Measurements from ENCODE around the gene GALNTL6. TPM values are rescaled to one million over a fixed set of nuclear protein-coding genes. Genes with fewer than 3 reads are reported as not detected.

Gene GALNTL6
- 1 to 10 TPM in 1 of 4 donors, under 1 TPM in 3; 0.30 to 1.3 (median 0.60) TPM for total RNA-seq

DNA sequence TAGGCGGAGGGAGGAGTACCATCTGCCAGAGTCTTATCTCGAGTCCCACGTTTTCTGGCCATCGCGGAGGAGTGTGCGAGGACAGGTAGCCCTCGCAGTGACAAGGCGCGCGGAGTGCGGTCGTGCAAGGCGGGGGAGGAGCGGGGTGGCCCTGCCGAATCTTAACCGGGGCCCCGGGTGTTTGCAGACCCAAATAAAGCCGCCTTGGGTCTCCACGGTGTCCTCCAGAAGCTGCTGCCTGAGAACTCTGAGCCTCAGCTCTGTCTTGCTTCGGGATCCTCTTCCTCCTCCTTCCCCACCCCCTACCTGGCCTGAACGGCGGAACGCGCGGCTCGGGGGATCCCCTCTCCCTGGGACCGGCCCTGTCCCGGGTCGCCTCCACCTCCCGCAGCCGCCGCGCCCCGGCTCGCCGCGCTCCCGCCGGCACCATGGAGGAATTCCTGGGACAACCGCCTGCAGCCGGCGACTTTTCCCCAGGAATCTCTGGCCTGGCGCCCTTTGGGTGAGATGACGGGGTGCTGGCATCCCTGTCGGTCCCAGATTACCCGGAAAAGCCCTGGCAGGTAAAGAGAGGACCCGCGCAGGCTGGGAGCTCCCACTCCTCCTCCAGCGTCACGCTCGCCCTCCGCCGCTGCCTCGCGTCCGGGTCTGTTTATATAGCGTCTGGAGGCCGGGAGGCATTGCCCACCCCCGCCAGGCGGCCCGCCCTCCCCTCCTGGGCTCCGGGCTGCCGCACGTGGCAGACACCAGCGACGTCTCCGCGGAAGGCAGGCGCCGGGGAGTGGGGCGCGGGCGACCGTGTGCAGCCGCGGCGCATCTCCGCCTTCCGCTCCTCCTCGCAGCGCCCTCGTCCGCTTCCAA, at the start of gene GALNTL6:
Gene GALNTL6, plus strand, starts transcription at position 740 of the 861 bp plus-strand sequence.
- WGBS, 2 donors: 2 to 4% methylated on average over 29 to 77 of the region's 83 CpGs
- peak within 1 kb of the TSS; percentile 14 for H3K4me3 ChIP-seq (ENCODE audit: low read depth, poor library complexity, severe bottlenecking)
- TF ChIP-seq, protein P1, sequence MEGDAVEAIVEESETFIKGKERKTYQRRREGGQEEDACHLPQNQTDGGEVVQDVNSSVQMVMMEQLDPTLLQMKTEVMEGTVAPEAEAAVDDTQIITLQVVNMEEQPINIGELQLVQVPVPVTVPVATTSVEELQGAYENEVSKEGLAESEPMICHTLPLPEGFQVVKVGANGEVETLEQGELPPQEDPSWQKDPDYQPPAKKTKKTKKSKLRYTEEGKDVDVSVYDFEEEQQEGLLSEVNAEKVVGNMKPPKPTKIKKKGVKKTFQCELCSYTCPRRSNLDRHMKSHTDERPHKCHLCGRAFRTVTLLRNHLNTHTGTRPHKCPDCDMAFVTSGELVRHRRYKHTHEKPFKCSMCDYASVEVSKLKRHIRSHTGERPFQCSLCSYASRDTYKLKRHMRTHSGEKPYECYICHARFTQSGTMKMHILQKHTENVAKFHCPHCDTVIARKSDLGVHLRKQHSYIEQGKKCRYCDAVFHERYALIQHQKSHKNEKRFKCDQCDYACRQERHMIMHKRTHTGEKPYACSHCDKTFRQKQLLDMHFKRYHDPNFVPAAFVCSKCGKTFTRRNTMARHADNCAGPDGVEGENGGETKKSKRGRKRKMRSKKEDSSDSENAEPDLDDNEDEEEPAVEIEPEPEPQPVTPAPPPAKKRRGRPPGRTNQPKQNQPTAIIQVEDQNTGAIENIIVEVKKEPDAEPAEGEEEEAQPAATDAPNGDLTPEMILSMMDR (IDR thresholded peaks at IDR 0.05): no peak
- TF ChIP-seq POLR2A (IDR thresholded peaks at IDR 0.05): no peak
- DNase-seq (ENCODE audit: low spot score in 2 of 2): no peak
- intact Hi-C loops (cut with DNase I; ENCODE audit: low total_unique reads): no loop called here

DNA sequence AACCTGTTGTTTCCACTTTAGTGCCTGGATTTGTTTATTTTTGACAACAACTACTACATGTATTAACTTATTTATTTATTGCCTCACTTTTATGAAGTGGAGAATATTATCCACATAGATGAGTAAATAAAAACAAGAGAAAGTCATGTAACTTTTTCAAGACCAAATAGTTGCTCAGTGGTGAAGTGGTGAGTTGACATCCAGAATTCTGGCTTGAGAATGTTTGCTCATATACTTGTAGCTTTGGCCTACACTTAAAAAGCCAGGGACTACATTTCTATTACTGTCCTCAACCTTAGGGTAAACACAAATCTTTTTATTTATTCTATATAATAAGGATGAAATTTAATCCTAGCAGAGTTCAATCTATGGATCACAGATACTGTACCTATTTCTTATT, 47.7 kb upstream of the GALNTL6 start:
- TF ChIP-seq, protein P1 (IDR thresholded peaks at IDR 0.05): no peak
- TF ChIP-seq POLR2A (IDR thresholded peaks at IDR 0.05): no peak
- DNase-seq (ENCODE audit: low spot score in 2 of 2): no peak
- intact Hi-C loops (cut with DNase I; ENCODE audit: low total_unique reads): no loop called here
- H3K4me3 ChIP-seq (ENCODE audit: low read depth, poor library complexity, severe bottlenecking): no peak overlapping the region

DNA sequence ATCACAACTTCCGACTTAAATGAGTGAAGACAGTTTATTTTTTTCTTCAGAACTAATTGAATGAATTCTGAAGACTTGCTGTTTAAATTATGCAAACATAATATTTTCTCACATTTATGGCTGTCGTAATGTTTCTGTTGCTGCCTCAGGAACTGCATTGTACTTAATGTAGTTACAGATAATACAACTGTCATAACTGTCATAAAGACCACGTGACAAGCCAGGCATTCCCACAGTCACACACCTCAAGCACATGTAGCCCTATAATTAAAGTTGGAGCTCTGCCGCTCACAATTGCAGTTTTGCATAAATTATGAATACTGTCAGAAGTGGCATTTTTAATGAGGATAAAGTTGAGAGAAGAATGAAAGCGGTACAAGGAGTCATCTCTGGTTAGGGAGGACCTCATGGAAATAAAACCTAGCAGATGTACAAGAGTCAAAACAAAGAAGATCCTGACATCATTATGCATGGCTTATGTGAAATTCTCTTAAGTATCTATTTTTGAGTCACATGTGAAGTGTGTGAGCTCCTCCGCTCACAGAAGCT, 38.5 kb upstream of the GALNTL6 start:
- no peak overlapping the region for H3K4me3 ChIP-seq (ENCODE audit: low read depth, poor library complexity, severe bottlenecking)
- WGBS, 2 donors: 77 to 80% methylated on average over 6 of the region's 6 CpGs
- no peak for DNase-seq (ENCODE audit: low spot score in 2 of 2)
- TF ChIP-seq, protein P1 (IDR thresholded peaks at IDR 0.05): no peak
- no peak for TF ChIP-seq POLR2A (IDR thresholded peaks at IDR 0.05)
- intact Hi-C loops (cut with DNase I; ENCODE audit: low total_unique reads): no loop called here

DNA sequence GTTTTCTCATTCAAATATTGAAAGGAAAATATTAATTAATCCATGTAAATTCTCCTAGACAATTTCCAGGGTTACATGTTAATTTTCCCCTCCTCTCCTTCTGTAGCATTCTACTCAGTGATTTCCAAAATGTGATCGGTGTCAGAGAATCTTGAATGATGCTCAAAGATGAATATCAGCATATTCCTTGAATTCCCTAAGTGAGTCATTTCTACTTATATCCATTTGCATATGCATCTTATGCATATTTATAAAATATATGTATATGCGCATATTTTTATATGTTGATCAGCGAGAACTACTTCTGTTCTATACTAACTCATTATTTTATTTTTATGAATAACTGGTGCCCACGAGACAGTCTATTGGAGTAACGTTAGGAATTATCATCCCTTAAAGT, 33.9 kb upstream of the GALNTL6 start:
- WGBS, 2 donors: 89 to 92% methylated on average over 5 of the region's 5 CpGs
- TF ChIP-seq POLR2A (IDR thresholded peaks at IDR 0.05): no peak
- TF ChIP-seq, protein P1 (IDR thresholded peaks at IDR 0.05): no peak
- intact Hi-C loops (cut with DNase I; ENCODE audit: low total_unique reads): no loop called here

DNA sequence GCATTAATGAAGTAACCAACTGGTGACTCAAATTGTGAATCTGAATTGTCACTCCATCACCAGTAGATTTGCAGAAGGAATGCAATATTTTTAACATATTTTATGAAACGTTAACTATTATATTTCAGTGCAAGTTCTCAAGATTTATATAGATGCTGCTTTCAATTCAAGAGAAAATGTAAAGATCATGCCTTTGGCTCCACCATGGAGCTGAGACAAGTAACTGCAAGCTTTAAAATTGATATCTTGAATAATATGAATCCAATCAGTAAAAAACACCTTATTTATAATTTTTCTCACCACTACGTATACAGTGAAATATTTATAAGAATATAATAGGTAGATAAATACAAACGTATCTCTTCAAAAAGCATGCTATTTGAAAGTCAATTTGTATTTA, 27.8 kb upstream of the GALNTL6 start:
- 45 to 47% methylated on average over 3 of the region's 3 CpGs for WGBS, 2 donors
- no peak overlapping the region for H3K4me3 ChIP-seq (ENCODE audit: low read depth, poor library complexity, severe bottlenecking)
- intact Hi-C loops (cut with DNase I; ENCODE audit: low total_unique reads): no loop called here
- DNase-seq (ENCODE audit: low spot score in 2 of 2): no peak
- TF ChIP-seq, protein P1 (IDR thresholded peaks at IDR 0.05): no peak
- no peak for TF ChIP-seq POLR2A (IDR thresholded peaks at IDR 0.05)

More for the DNA sequence above, 33.9 kb upstream of the GALNTL6 start:
- no peak for DNase-seq (ENCODE audit: low spot score in 2 of 2)
- no peak overlapping the region for H3K4me3 ChIP-seq (ENCODE audit: low read depth, poor library complexity, severe bottlenecking)

All from lower leg skin (tissue), 4 donors.